ENCODE results near the gene ZNF266.

GRCh38 chr19:9370738-9371619, 64.4 kb downstream of the ZNF266 start:
- no peak for TF ChIP-seq POLR2A (IDR thresholded peaks at IDR 0.05)
- TF ChIP-seq, protein P1, sequence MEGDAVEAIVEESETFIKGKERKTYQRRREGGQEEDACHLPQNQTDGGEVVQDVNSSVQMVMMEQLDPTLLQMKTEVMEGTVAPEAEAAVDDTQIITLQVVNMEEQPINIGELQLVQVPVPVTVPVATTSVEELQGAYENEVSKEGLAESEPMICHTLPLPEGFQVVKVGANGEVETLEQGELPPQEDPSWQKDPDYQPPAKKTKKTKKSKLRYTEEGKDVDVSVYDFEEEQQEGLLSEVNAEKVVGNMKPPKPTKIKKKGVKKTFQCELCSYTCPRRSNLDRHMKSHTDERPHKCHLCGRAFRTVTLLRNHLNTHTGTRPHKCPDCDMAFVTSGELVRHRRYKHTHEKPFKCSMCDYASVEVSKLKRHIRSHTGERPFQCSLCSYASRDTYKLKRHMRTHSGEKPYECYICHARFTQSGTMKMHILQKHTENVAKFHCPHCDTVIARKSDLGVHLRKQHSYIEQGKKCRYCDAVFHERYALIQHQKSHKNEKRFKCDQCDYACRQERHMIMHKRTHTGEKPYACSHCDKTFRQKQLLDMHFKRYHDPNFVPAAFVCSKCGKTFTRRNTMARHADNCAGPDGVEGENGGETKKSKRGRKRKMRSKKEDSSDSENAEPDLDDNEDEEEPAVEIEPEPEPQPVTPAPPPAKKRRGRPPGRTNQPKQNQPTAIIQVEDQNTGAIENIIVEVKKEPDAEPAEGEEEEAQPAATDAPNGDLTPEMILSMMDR (IDR thresholded peaks at IDR 0.05): no peak
